CD14-positive monocyte (primary cell): ENCODE results near the gene MCF2L2. TPM values are rescaled to one million over a fixed set of nuclear protein-coding genes. Genes with fewer than 3 reads are reported as not detected.

Experiments used
- DNase-seq, 3 donors: peaks; one replicate each; pipeline ENCODE4 v3.0.0-alpha.2; 2011 to 2022
- H2AFZ ChIP-seq: 2 replicates; pipeline ENCODE4 v1.6.0; 2012; ENCODE audit warnings: mild to moderate bottlenecking, low read depth, low read length, inconsistent platforms; ENCODE audit not compliant: insufficient read depth, poor library complexity, severe bottlenecking
- H3K27ac ChIP-seq, 2 donors: 1 replicate in 1 of 2; 2 replicates in 1 of 2; pipeline ENCODE4 v1.5.1; 2012 to 2013; ENCODE audit warnings: low read length in 2 of 2, control low read depth in 1 of 2, inconsistent platforms in 1 of 2, low read depth in 1 of 2, mild to moderate bottlenecking in 1 of 2
- H3K27me3 ChIP-seq, 2 donors: one replicate each; pipeline versions ENCODE4 v1.6.0 to v1.6.1; 2011 to 2013; ENCODE audit warnings: low read length in 2 of 2; ENCODE audit not compliant: control insufficient read depth in 2 of 2, insufficient read depth in 2 of 2
- H3K36me3 ChIP-seq, 2 donors: replicated peaks in 1 of 2; 1 replicate in 1 of 2; 2 replicates in 1 of 2; pipeline versions ENCODE4 v1.5.1 to v1.6.1; 2012 to 2013; ENCODE audit warnings: low read length in 2 of 2, control low read depth in 1 of 2, inconsistent platforms in 1 of 2, mild to moderate bottlenecking in 1 of 2; ENCODE audit not compliant: insufficient read depth in 2 of 2, control insufficient read depth in 1 of 2
- H3K4me1 ChIP-seq, 2 donors: 1 replicate in 1 of 2; 2 replicates in 1 of 2; pipeline versions ENCODE4 v1.5.1 to v1.6.1; 2012 to 2013; ENCODE audit warnings: low read length in 2 of 2, control low read depth in 1 of 2, inconsistent platforms in 1 of 2, mild to moderate bottlenecking in 1 of 2, moderate library complexity in 1 of 2; ENCODE audit not compliant: insufficient read depth in 2 of 2, control insufficient read depth in 1 of 2
- H3K4me2 ChIP-seq: replicated peaks from 2 replicates; pipeline ENCODE3; 2012; ENCODE audit warnings: low read length, moderate library complexity, mild to moderate bottlenecking; ENCODE audit not compliant: poor library complexity, severe bottlenecking; ENCODE audit errors: extremely low read depth
- H3K4me3 ChIP-seq, 3 experiments: fragments of 200-600 bp in 1 of 3; sonication (generic) in 1 of 3; replicated peaks in 1 of 3; 1 replicate in 2 of 3; 2 replicates in 1 of 3; pipeline ENCODE4 v1.5.1; 2011 to 2013; ENCODE audit warnings: low read length in 3 of 3, mild to moderate bottlenecking in 3 of 3, control low read depth in 2 of 3, low read depth in 2 of 3, inconsistent platforms in 1 of 3, moderate library complexity in 1 of 3
- H3K79me2 ChIP-seq: 2 replicates; pipeline ENCODE4 v1.6.0; 2012; ENCODE audit warnings: mild to moderate bottlenecking, control low read depth, inconsistent platforms, low read length, moderate library complexity; ENCODE audit not compliant: insufficient read depth
- H3K9ac ChIP-seq: 2 replicates; pipeline ENCODE4 v1.6.0; 2017; ENCODE audit warnings: low read length, mild to moderate bottlenecking; ENCODE audit not compliant: insufficient read depth, poor library complexity, severe bottlenecking
- H3K9me3 ChIP-seq, 2 donors: replicated peaks in 1 of 2; 1 replicate in 1 of 2; 2 replicates in 1 of 2; pipeline versions ENCODE4 v1.5.1 to v1.6.1; 2012 to 2013; ENCODE audit warnings: low read length in 2 of 2, control low read depth in 1 of 2; ENCODE audit not compliant: control insufficient read depth in 1 of 2, insufficient read depth in 1 of 2
- H4K20me1 ChIP-seq: 2 replicates; pipeline ENCODE4 v1.6.0; 2012; ENCODE audit warnings: mild to moderate bottlenecking, low read length, control low read depth, moderate library complexity; ENCODE audit not compliant: insufficient read depth
- H3K27ac Mint-ChIP-seq, 7 donors: one replicate each; pipeline ENCODE4 v1.8.0; 2020; ENCODE audit warnings: mild to moderate bottlenecking in 7 of 7, mixed read lengths in 7 of 7, moderate library complexity in 6 of 7, inconsistent platforms in 2 of 7
- H3K27me3 Mint-ChIP-seq, 3 donors: one replicate each; pipeline ENCODE4 v1.8.0; 2021 to 2022; ENCODE audit warnings: low read depth in 3 of 3, mild to moderate bottlenecking in 3 of 3, mixed read lengths in 3 of 3, moderate library complexity in 3 of 3, inconsistent platforms in 1 of 3
- H3K36me3 Mint-ChIP-seq, 2 donors: one replicate each; pipeline ENCODE4 v1.8.0; 2020; ENCODE audit warnings: mixed read lengths in 2 of 2, inconsistent platforms in 1 of 2, mild to moderate bottlenecking in 1 of 2
- H3K4me1 Mint-ChIP-seq: one replicate; pipeline ENCODE4 v1.8.0; 2020; ENCODE audit warnings: mild to moderate bottlenecking, mixed read lengths
- H3K4me3 Mint-ChIP-seq, 2 donors: one replicate each; pipeline ENCODE4 v1.8.0; 2020; ENCODE audit warnings: mild to moderate bottlenecking in 2 of 2, mixed read lengths in 2 of 2, moderate library complexity in 1 of 2
- H3K9me3 Mint-ChIP-seq, 7 donors: one replicate each; pipeline ENCODE4 v1.8.0; 2020 to 2022; ENCODE audit warnings: mixed read lengths in 7 of 7, mild to moderate bottlenecking in 6 of 7, moderate library complexity in 6 of 7, inconsistent platforms in 2 of 7
- CTCF ChIP-seq: fragments of 200-600 bp; IDR thresholded peaks from one replicate; pipeline ENCODE4 v1.8.0; 2022; ENCODE audit warnings: antibody characterized with exemption, mild to moderate bottlenecking
- WGBS: methylation state at CpG from one replicate; pipeline ENCODE4 v1.1.5; 2013; ENCODE audit warnings: missing lambda C conversion rate; ENCODE audit not compliant: insufficient coverage; 5-methylcytosine and 5-hydroxymethylcytosine counted together
- intact Hi-C, 2 donors: fragments of 100-400 bp; cut with micrococcal nuclease; formaldehyde crosslinking; loops; one replicate each; pipeline versions ENCODE4 v1.15.0 to v1.15.1; 2023
- polyA plus RNA-seq, 3 donors: library from polyadenylated mRNA; depleted of rRNA in 1 of 3; unstranded in 2 of 3; stranded (reverse) in 1 of 3; fragments of 300-500 nt in 2 of 3; fragments of >200 nt in 1 of 3; fragmentation: Illumina TruSeq in 2 of 3; gene quantifications; 1 replicate in 2 of 3; 2 replicates in 1 of 3; pipeline ENCODE4 v1.2.3, GENCODE V29; 2012 to 2021

Gene MCF2L2
- polyA plus RNA-seq, 3 donors: 0.01 to 0.13 TPM; not detected in 1

GRCh38 chr3:183411216-183411922 lies 17.1 kb downstream of the MCF2L2 start:
- Histone ChIP-seq H3K79me2 (no peaks in the 10 kb centered on the region), H3K4me3 (no peak overlapping the region), H3K27ac (no peak overlapping the region), H3K9ac (no peak overlapping the region), H4K20me1 (no peaks in the 10 kb centered on the region), H3K9me3 (no peaks in the 10 kb centered on the region), H3K36me3 (no peaks in the 10 kb centered on the region), H2AFZ (no peak overlapping the region), H3K4me1 (no peaks in the 10 kb centered on the region), H3K4me2 (no peak overlapping the region), H3K27me3 (no peaks in the 10 kb centered on the region)
- WGBS: 100% methylated on average over 1 of the region's 3 CpGs
- Mint-ChIP-seq H3K9me3 (no peaks in the 10 kb centered on the region), H3K4me3 (no peak overlapping the region), H3K27ac (no peak overlapping the region), H3K27me3 (peaks cover 0 to 5% (median 3%) of the 10 kb centered on the region in 3 donors), H3K36me3 (no peaks in the 10 kb centered on the region), H3K4me1 (no peaks in the 10 kb centered on the region)
- intact Hi-C loops: no loop called here
- no peak for TF ChIP-seq CTCF
- no peak for DNase-seq

GRCh38 chr3:183410759-183411158 lies 17.7 kb downstream of the MCF2L2 start:
- Mint-ChIP-seq H3K4me3 (no peak overlapping the region), H3K27me3 (peaks cover 0 to 5% (median 3%) of the 10 kb centered on the region in 3 donors), H3K9me3 (no peaks in the 10 kb centered on the region), H3K4me1 (no peaks in the 10 kb centered on the region), H3K36me3 (no peaks in the 10 kb centered on the region), H3K27ac (no peak overlapping the region)
- H3K4me2 ChIP-seq: no peak overlapping the region
- no peaks in the 10 kb centered on the region for H3K4me1 ChIP-seq
- DNase-seq: no peak
- H3K4me3 ChIP-seq: no peak overlapping the region
- H4K20me1 ChIP-seq: no peaks in the 10 kb centered on the region
- no peaks in the 10 kb centered on the region for H3K27me3 ChIP-seq
- H3K9ac ChIP-seq: no peak overlapping the region
- no peak overlapping the region for H3K27ac ChIP-seq
- no peak overlapping the region for H2AFZ ChIP-seq
- intact Hi-C loops: no loop called here
- H3K9me3 ChIP-seq: no peaks in the 10 kb centered on the region
- H3K36me3 ChIP-seq: no peaks in the 10 kb centered on the region
- no peaks in the 10 kb centered on the region for H3K79me2 ChIP-seq
- TF ChIP-seq CTCF: no peak
